ENCODE results near the gene RADX. TPM values are rescaled to one million over a fixed set of nuclear protein-coding genes. Genes with fewer than 3 reads are reported as not detected.

RADX gene
- total RNA-seq, 4 donors from 2014 or later: 1.6 to 34.0 (median 5.3) TPM

DNA sequence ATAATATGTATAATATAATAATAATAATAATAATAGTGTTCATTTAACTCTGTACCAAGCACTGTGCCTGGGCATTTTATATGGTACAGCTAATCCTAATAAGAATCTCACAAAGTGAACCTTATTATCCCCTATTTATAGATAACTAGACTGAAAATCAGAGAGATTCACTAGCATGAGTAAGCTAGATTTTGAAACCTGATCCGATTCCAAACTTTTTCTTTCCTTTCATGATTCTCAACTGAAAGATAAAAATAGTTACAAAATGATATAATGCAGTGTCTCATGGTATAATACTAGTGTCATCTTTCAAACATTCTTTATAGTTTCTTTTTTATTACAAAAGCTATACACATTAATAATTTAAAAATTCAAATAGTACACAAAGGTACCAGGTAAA lies 58.9 kb downstream of the RADX start:
- no peak overlapping the region for H3K27ac ChIP-seq
- 67% methylated on average over 1 of the region's 1 CpG for WGBS

DNA sequence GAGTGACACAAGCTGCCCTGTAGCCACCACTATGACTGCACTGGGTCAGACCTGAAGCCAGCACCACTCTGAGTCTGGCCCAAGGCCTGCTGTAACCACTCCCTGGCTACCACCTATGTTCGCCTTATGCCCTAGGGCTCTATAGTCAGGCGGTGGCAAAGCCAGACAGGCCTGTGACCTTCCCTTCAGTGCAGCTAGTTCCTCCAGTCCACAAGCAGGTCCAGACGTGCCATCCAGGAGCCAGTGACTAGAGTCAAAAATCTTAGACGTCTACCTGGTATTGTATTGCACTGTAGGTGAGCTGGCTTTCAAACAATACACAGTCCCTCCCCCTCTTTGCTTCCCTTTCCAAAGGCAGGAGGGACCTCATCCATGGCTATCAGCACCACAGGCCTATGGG lies 60.7 kb downstream of the RADX start:
- H3K27ac ChIP-seq: no peak overlapping the region
- DNase-seq (ENCODE audit: low spot score in 2 of 2): no peak

More for the DNA sequence above, 58.9 kb downstream of the RADX start:
- DNase-seq (ENCODE audit: low spot score in 2 of 2): no peak
- no peak for TF ChIP-seq POLR2AphosphoS5 (IDR thresholded peaks at IDR 0.05)
- no peak for TF ChIP-seq EP300 (IDR thresholded peaks at IDR 0.05)
- no peak for TF ChIP-seq POLR2A (IDR thresholded peaks at IDR 0.05)
- TF ChIP-seq, protein P1, sequence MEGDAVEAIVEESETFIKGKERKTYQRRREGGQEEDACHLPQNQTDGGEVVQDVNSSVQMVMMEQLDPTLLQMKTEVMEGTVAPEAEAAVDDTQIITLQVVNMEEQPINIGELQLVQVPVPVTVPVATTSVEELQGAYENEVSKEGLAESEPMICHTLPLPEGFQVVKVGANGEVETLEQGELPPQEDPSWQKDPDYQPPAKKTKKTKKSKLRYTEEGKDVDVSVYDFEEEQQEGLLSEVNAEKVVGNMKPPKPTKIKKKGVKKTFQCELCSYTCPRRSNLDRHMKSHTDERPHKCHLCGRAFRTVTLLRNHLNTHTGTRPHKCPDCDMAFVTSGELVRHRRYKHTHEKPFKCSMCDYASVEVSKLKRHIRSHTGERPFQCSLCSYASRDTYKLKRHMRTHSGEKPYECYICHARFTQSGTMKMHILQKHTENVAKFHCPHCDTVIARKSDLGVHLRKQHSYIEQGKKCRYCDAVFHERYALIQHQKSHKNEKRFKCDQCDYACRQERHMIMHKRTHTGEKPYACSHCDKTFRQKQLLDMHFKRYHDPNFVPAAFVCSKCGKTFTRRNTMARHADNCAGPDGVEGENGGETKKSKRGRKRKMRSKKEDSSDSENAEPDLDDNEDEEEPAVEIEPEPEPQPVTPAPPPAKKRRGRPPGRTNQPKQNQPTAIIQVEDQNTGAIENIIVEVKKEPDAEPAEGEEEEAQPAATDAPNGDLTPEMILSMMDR (IDR thresholded peaks at IDR 0.05): no peak
- Histone ChIP-seq H3K4me3 (no peak overlapping the region), H3K27me3 (no peaks in the 10 kb centered on the region), H3K36me3 (no peaks in the 10 kb centered on the region), H3K9me3 (no peaks in the 10 kb centered on the region), H3K4me1 (no peaks in the 10 kb centered on the region)

DNA sequence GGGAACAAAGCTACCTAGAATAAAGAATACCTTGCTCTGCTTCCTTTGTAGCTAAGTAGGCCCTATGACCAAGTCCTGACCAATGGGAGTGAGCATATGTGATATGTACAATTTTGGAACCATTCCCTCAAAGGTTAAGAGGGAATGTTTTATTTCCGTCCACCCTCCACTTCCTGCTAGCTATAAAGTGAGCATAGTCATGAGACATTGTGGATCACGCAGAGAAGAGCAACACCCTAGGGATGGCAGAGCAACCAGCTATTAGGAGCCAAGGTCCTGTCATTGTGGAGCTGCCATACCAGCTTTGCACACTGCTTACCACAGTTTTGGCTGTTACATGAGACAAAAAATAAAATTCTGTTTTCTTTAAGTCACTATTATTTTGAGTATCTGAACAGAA lies 68.9 kb downstream of the RADX start:
- no peak for DNase-seq (ENCODE audit: low spot score in 2 of 2)
- Histone ChIP-seq H3K4me3 (no peak overlapping the region), H3K27me3 (no peaks in the 10 kb centered on the region), H3K9me3 (no peaks in the 10 kb centered on the region), H3K27ac (no peak overlapping the region), H3K4me1 (no peaks in the 10 kb centered on the region), H3K36me3 (no peaks in the 10 kb centered on the region)
- TF ChIP-seq, protein P1 (IDR thresholded peaks at IDR 0.05): no peak
- TF ChIP-seq EP300 (IDR thresholded peaks at IDR 0.05) (no peak), POLR2A (IDR thresholded peaks at IDR 0.05) (no peak), POLR2AphosphoS5 (IDR thresholded peaks at IDR 0.05) (no peak)
- WGBS: 39% methylated on average over 2 of the region's 2 CpGs

More for the DNA sequence above, 60.7 kb downstream of the RADX start:
- WGBS: 41% methylated on average over 4 of the region's 4 CpGs
- no peaks in the 10 kb centered on the region for H3K9me3 ChIP-seq
- H3K4me1 ChIP-seq: no peaks in the 10 kb centered on the region
- no peaks in the 10 kb centered on the region for H3K27me3 ChIP-seq
- H3K36me3 ChIP-seq: no peaks in the 10 kb centered on the region
- no peak overlapping the region for H3K4me3 ChIP-seq
- TF ChIP-seq POLR2AphosphoS5 (IDR thresholded peaks at IDR 0.05) (no peak), POLR2A (IDR thresholded peaks at IDR 0.05) (no peak), EP300 (IDR thresholded peaks at IDR 0.05) (no peak)
- TF ChIP-seq, protein P1 (IDR thresholded peaks at IDR 0.05): no peak

DNA sequence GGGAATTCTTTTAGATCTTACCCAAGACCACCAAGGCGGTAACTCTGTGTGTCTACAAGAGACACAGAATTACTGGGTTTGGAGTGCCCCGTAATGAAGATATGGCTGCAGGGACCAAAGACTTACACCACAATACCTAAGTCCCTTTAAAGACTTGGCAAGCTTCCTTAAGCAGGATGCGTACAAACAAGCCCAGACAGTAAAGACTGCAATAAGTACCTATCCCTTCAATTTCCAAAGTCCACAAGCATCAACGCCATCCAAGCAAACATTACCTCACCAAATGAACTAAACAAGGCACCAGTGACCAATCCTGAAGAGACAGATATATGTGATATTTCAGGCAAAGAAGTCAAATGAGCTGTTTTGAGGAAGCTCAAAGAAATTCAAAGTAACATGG lies 72.4 kb downstream of the RADX start:
- no peaks in the 10 kb centered on the region for H3K9me3 ChIP-seq
- DNase-seq (ENCODE audit: low spot score in 2 of 2): no peak
- no peak overlapping the region for H3K4me3 ChIP-seq
- H3K4me1 ChIP-seq: no peaks in the 10 kb centered on the region
- H3K36me3 ChIP-seq: no peaks in the 10 kb centered on the region
- no peak overlapping the region for H3K27ac ChIP-seq
- WGBS: 73% methylated on average over 4 of the region's 4 CpGs
- TF ChIP-seq POLR2A (IDR thresholded peaks at IDR 0.05) (no peak), EP300 (IDR thresholded peaks at IDR 0.05) (no peak), POLR2AphosphoS5 (IDR thresholded peaks at IDR 0.05) (no peak)
- TF ChIP-seq, protein P1 (IDR thresholded peaks at IDR 0.05): no peak
- H3K27me3 ChIP-seq: no peaks in the 10 kb centered on the region

DNA sequence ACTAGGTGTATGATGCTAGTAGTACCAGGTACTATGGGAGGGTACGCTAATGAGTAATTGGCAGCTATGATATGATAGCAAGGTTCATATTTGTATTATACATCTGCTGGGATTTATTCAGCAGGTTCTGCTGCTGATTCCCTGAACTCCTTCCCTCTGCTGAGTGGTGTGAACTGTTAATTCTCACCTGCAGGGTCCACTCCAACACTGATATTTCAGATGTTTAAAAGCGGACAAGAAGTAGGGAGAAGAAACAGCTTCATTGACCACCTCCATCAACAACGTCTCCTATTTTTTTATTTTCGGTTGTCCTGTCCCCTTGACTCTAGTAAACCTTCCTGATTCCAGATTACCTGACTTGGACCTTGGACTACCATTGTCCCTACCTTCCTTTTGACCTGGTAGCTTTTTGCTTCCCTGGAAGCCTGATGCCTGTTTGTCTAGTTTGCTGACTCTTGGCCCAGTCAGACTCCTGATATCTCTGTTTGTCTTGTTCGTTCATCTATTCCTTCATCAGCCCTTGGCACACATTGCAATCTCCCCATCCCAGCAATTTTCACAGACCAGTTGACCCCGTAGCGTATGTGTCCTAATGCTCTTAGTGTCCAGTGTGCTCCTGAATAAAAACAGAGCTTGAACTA lies 80.8 kb downstream of the RADX start:
- no peak for DNase-seq (ENCODE audit: low spot score in 2 of 2)
- Histone ChIP-seq H3K4me3 (no peak overlapping the region), H3K36me3 (no peaks in the 10 kb centered on the region), H3K27me3 (no peaks in the 10 kb centered on the region), H3K27ac (no peak overlapping the region), H3K4me1 (no peaks in the 10 kb centered on the region), H3K9me3 (no peaks in the 10 kb centered on the region)
- TF ChIP-seq POLR2A (IDR thresholded peaks at IDR 0.05) (no peak), EP300 (IDR thresholded peaks at IDR 0.05) (no peak), POLR2AphosphoS5 (IDR thresholded peaks at IDR 0.05) (no peak)
- TF ChIP-seq, protein P1 (IDR thresholded peaks at IDR 0.05): no peak
- 71% methylated on average over 7 of the region's 7 CpGs for WGBS

All from suprapubic skin (tissue), 4 donors.